Activated T-cell treated with anti-CD3 and anti-CD28 coated beads, Interleukin-2, amount 50 U/mL, for 24 hours (primary cell): ENCODE measurements around the gene HPF1.
"Not testable (repeated sequence)": the region's sequence is repeated elsewhere in the genome, so short reads cannot be mapped to it uniquely, and the experiment has no call there.

ENCODE experiments used
- DNase-seq: peaks from one replicate; pipeline ENCODE4 v3.0.0-alpha.2; 2020
- H3K27ac Mint-ChIP-seq: 2 replicates; pipeline ENCODE4 v1.8.0; 2020; ENCODE audit warnings: mild to moderate bottlenecking, mixed read lengths
- H3K27me3 Mint-ChIP-seq: 2 replicates; pipeline ENCODE4 v1.8.0; 2020; ENCODE audit warnings: mixed read lengths
- H3K36me3 Mint-ChIP-seq: 2 replicates; pipeline ENCODE4 v1.8.0; 2020; ENCODE audit warnings: low read depth, mixed read lengths
- H3K4me1 Mint-ChIP-seq: 2 replicates; pipeline ENCODE4 v1.8.0; 2020; ENCODE audit warnings: low read depth, mixed read lengths
- H3K4me3 Mint-ChIP-seq: 2 replicates; pipeline ENCODE4 v1.8.0; 2020; ENCODE audit warnings: mild to moderate bottlenecking, moderate library complexity, mixed read lengths
- H3K9me3 Mint-ChIP-seq: 2 replicates; pipeline ENCODE4 v1.8.0; 2020; ENCODE audit warnings: mixed read lengths

Gene HPF1

GRCh38 chr4:169766741-169767140, 9.0 kb upstream of the HPF1 start:
- peaks cover 6% of the 10 kb centered on the region for H3K27me3 Mint-ChIP-seq
- DNase-seq = no peak
- H3K4me1 Mint-ChIP-seq = no peaks in the 10 kb centered on the region
- no peaks in the 10 kb centered on the region for H3K36me3 Mint-ChIP-seq
- H3K9me3 Mint-ChIP-seq = no peaks in the 10 kb centered on the region
- H3K27ac Mint-ChIP-seq = no peak overlapping the region
- no peak overlapping the region for H3K4me3 Mint-ChIP-seq

- DNase-seq = no peak
- Mint-ChIP-seq H3K4me3 (no peak overlapping the region), H3K36me3 (no peaks in the 10 kb centered on the region), H3K27ac (no peak overlapping the region), H3K4me1 (no peaks in the 10 kb centered on the region), H3K9me3 (no peaks in the 10 kb centered on the region), H3K27me3 (peaks cover 6% of the 10 kb centered on the region)
These were observed 8.1 kb upstream of the HPF1 start for GRCh38 chr4:169765835-169766234.

GRCh38 chr4:169761846-169762245, 4.1 kb upstream of the HPF1 start:
- Mint-ChIP-seq H3K4me1 (peaks cover 9% of the 10 kb centered on the region), H3K36me3 (peaks cover 10% of the 10 kb centered on the region), H3K9me3 (no peaks in the 10 kb centered on the region), H3K27me3 (peaks cover 5% of the 10 kb centered on the region), H3K27ac (no peak overlapping the region), H3K4me3 (no peak overlapping the region)
- no peak for DNase-seq

GRCh38 chr4:169758401-169758962, 738 bp upstream of the HPF1 start:
- no peak overlapping the region for H3K27ac Mint-ChIP-seq
- H3K4me1 Mint-ChIP-seq = peaks cover 27% of the 10 kb centered on the region
- H3K9me3 Mint-ChIP-seq = no peaks in the 10 kb centered on the region

GRCh38 chr4:169756971-169757574, 671 bp downstream of the HPF1 start:
- Mint-ChIP-seq H3K27me3 (no peaks in the 10 kb centered on the region), H3K4me1 (peaks cover 27% of the 10 kb centered on the region), H3K9me3 (no peaks in the 10 kb centered on the region), H3K36me3 (peaks cover 28% of the 10 kb centered on the region), H3K27ac (peak overlapping the region; percentile 88), H3K4me3 (peak overlapping the region; percentile 89)
- DNase-seq = no peak

More at GRCh38 chr4:169758401-169758962, 738 bp upstream of the HPF1 start:
- peak overlapping the region; percentile 89 for H3K4me3 Mint-ChIP-seq
- peaks cover 3% of the 10 kb centered on the region for H3K27me3 Mint-ChIP-seq
- H3K36me3 Mint-ChIP-seq = peaks cover 18% of the 10 kb centered on the region
- no peak for DNase-seq

- H3K36me3 Mint-ChIP-seq = peaks cover 77% of the 10 kb centered on the region
- no peaks in the 10 kb centered on the region for H3K9me3 Mint-ChIP-seq
- no peak overlapping the region for H3K27ac Mint-ChIP-seq
These were observed 12.5 kb downstream of the HPF1 start for GRCh38 chr4:169745291-169745690.

GRCh38 chr4:169744601-169745000, 13.1 kb downstream of the HPF1 start:
- Mint-ChIP-seq H3K36me3 (peaks cover 77% of the 10 kb centered on the region), H3K27me3 (no peaks in the 10 kb centered on the region), H3K4me3 (no peak overlapping the region), H3K9me3 (no peaks in the 10 kb centered on the region), H3K4me1 (peaks cover 12% of the 10 kb centered on the region), H3K27ac (peak overlapping the region; percentile 23)
- no peak for DNase-seq

More at GRCh38 chr4:169745291-169745690, 12.5 kb downstream of the HPF1 start:
- DNase-seq = no peak
- peaks cover 12% of the 10 kb centered on the region for H3K4me1 Mint-ChIP-seq
- no peak overlapping the region for H3K4me3 Mint-ChIP-seq
- H3K27me3 Mint-ChIP-seq = no peaks in the 10 kb centered on the region

- Mint-ChIP-seq H3K27me3 (no peaks in the 10 kb centered on the region), H3K4me3 (no peak overlapping the region), H3K36me3 (peaks cover 78% of the 10 kb centered on the region), H3K9me3 (no peaks in the 10 kb centered on the region), H3K4me1 (peaks cover 12% of the 10 kb centered on the region), H3K27ac (no peak overlapping the region)
- no peak for DNase-seq
These were observed 16.2 kb downstream of the HPF1 start for GRCh38 chr4:169741569-169741968.

GRCh38 chr4:169738604-169739003, 19.1 kb downstream of the HPF1 start:
- not testable (repeated sequence) for H3K4me3 Mint-ChIP-seq, H3K27me3 Mint-ChIP-seq, DNase-seq, H3K27ac Mint-ChIP-seq, H3K4me1 Mint-ChIP-seq, H3K9me3 Mint-ChIP-seq
- peaks cover 72% of the 10 kb centered on the region for H3K36me3 Mint-ChIP-seq

- no peaks in the 10 kb centered on the region for H3K27me3 Mint-ChIP-seq
- no peak overlapping the region for H3K4me3 Mint-ChIP-seq
- no peaks in the 10 kb centered on the region for H3K4me1 Mint-ChIP-seq
- no peak for DNase-seq
- H3K9me3 Mint-ChIP-seq = no peaks in the 10 kb centered on the region
- H3K36me3 Mint-ChIP-seq = peaks cover 70% of the 10 kb centered on the region
- no peak overlapping the region for H3K27ac Mint-ChIP-seq
These were observed 27.2 kb downstream of the HPF1 start for GRCh38 chr4:169730564-169730963.

GRCh38 chr4:169727616-169728015, 30.1 kb downstream of the HPF1 start:
- no peaks in the 10 kb centered on the region for H3K4me1 Mint-ChIP-seq
- no peak for DNase-seq
- H3K36me3 Mint-ChIP-seq = peaks cover 54% of the 10 kb centered on the region
- no peaks in the 10 kb centered on the region for H3K9me3 Mint-ChIP-seq
- H3K27me3 Mint-ChIP-seq = no peaks in the 10 kb centered on the region
- H3K27ac Mint-ChIP-seq = no peak overlapping the region
- H3K4me3 Mint-ChIP-seq = no peak overlapping the region

- no peak for DNase-seq
- Mint-ChIP-seq H3K4me3 (no peak overlapping the region), H3K27ac (no peak overlapping the region), H3K36me3 (peaks cover 48% of the 10 kb centered on the region), H3K4me1 (peaks cover 11% of the 10 kb centered on the region), H3K9me3 (no peaks in the 10 kb centered on the region), H3K27me3 (no peaks in the 10 kb centered on the region)
These were observed 33.5 kb downstream of the HPF1 start for GRCh38 chr4:169724260-169724659.

GRCh38 chr4:169723207-169723965, 34.4 kb downstream of the HPF1 start:
- Mint-ChIP-seq H3K27ac (no peak overlapping the region), H3K9me3 (no peaks in the 10 kb centered on the region), H3K4me3 (no peak overlapping the region), H3K4me1 (peaks cover 11% of the 10 kb centered on the region), H3K36me3 (peaks cover 49% of the 10 kb centered on the region), H3K27me3 (no peaks in the 10 kb centered on the region)
- DNase-seq = no peak

- Mint-ChIP-seq H3K9me3 (no peaks in the 10 kb centered on the region), H3K27ac (peak overlapping the region; percentile 59), H3K27me3 (no peaks in the 10 kb centered on the region), H3K36me3 (peaks cover 49% of the 10 kb centered on the region), H3K4me3 (no peak overlapping the region), H3K4me1 (peaks cover 11% of the 10 kb centered on the region)
- no peak for DNase-seq
These were observed 37.2 kb downstream of the HPF1 start for GRCh38 chr4:169720529-169720928.

- H3K27me3 Mint-ChIP-seq = no peaks in the 10 kb centered on the region
- peaks cover 16% of the 10 kb centered on the region for H3K4me1 Mint-ChIP-seq
- H3K9me3 Mint-ChIP-seq = no peaks in the 10 kb centered on the region
- no peak overlapping the region for H3K4me3 Mint-ChIP-seq
- H3K27ac Mint-ChIP-seq = no peak overlapping the region
- peaks cover 74% of the 10 kb centered on the region for H3K36me3 Mint-ChIP-seq
- DNase-seq = no peak
These were observed 41.1 kb downstream of the HPF1 start for GRCh38 chr4:169716677-169717076.
